ENCODE results near the gene OGN. TPM values are rescaled to one million over a fixed set of nuclear protein-coding genes. Genes with fewer than 3 reads are reported as not detected.

The OGN gene
- total RNA-seq, 1 donor from 2014 or later, result not detected

- DNase-seq (ENCODE audit: low read depth in 2 of 2), result no peak
Observed at GRCh38 chr9:92349771-92350739, 54.3 kb downstream of the OGN start.

GRCh38 chr9:92345582-92345981 lies 58.8 kb downstream of the OGN start:
- DNase-seq (ENCODE audit: low read depth in 2 of 2), result no peak

GRCh38 chr9:92342825-92343488 lies 61.4 kb downstream of the OGN start:
- DNase-seq (ENCODE audit: low read depth in 2 of 2), result no peak

GRCh38 chr9:92341578-92341977 lies 62.8 kb downstream of the OGN start:
- no peak for DNase-seq (ENCODE audit: low read depth in 2 of 2)

GRCh38 chr9:92333282-92333634 lies 71.1 kb downstream of the OGN start:
- DNase-seq (ENCODE audit: low read depth in 2 of 2), result no peak

Other genes with a start within 250 kb of the OGN start
- 94.9 and 122 TPM in 2 replicates for gene IARS1, start 110.9 kb downstream of the OGN start, total RNA-seq
- 10.4 and 14.9 TPM in 2 replicates for gene NOL8, start 79.2 kb downstream of the OGN start, total RNA-seq
- gene CENPP, start 78.6 kb downstream of the OGN start, total RNA-seq, result 1.6 and 2.7 TPM in 2 replicates
- not detected in 2 replicates for gene OMD, start 19.9 kb upstream of the OGN start, total RNA-seq
- not detected in 2 replicates for gene ASPN, start 77.9 kb upstream of the OGN start, total RNA-seq
- not detected in 2 replicates for gene ECM2, start 131.4 kb upstream of the OGN start, total RNA-seq